IMR-90 (cell line): Measurements from ENCODE around the gene PDYN. TPM values are rescaled to one million over a fixed set of nuclear protein-coding genes. Genes with fewer than 3 reads are reported as not detected.

ENCODE experiments used
- ATAC-seq: fragments of 200-7000 bp; cut with Tn5 transposase; 2 replicates; pipeline ENCODE4 v1.9.1; 2020; ENCODE audit warnings: low read depth, mild to moderate bottlenecking, moderate library complexity
- BruUV-seq: library from RNA; stranded (reverse); fragments of 400-500 nt; replicated peaks from 2 replicates; lab custom pipeline; 2021; lab: Mats Ljungman, UMichigan
- CTCF ChIA-PET: fragments of 300-600 bp; formaldehyde crosslinking; extraction: SDS; loops from one replicate; lab custom pipeline; 2021; ENCODE audit warnings: antibody characterized with exemption; lab: Yijun Ruan, JAX
- POLR2A ChIA-PET: fragments of 300-600 bp; sonication (Branson Sonifier 250); formaldehyde crosslinking; loops from one replicate; lab custom pipeline; 2022; ENCODE audit warnings: antibody characterized with exemption; ENCODE audit not compliant: unreplicated experiment; lab: Charles Lee
- DNase-seq: peaks from one replicate; pipeline ENCODE4 v3.0.0; 2013
- H2AFZ ChIP-seq: replicated peaks from 2 replicates; pipeline ENCODE3; 2013; ENCODE audit warnings: low read length, mild to moderate bottlenecking; ENCODE audit not compliant: poor library complexity
- H2AK5ac ChIP-seq: 2 replicates; pipeline ENCODE4 v1.6.1; 2013; ENCODE audit warnings: low read depth, low read length, inconsistent platforms
- H2AK9ac ChIP-seq: replicated peaks from 2 replicates; pipeline ENCODE3; 2013; ENCODE audit warnings: mild to moderate bottlenecking, low read depth, low read length, moderate library complexity; ENCODE audit not compliant: poor library complexity
- H2BK120ac ChIP-seq: 2 replicates; pipeline ENCODE4 v1.6.1; 2013; ENCODE audit warnings: low read depth, low read length, inconsistent platforms
- H2BK15ac ChIP-seq: 3 replicates; pipeline ENCODE4 v1.6.1; 2013; ENCODE audit warnings: low read depth, low read length, inconsistent platforms
- H2BK20ac ChIP-seq: 2 replicates; pipeline ENCODE4 v1.6.1; 2013; ENCODE audit warnings: low read depth, mild to moderate bottlenecking, inconsistent platforms, low read length, moderate library complexity
- H2BK5ac ChIP-seq: 2 replicates; pipeline ENCODE4 v1.6.1; 2013; ENCODE audit warnings: mild to moderate bottlenecking, low read depth, low read length, inconsistent platforms; ENCODE audit not compliant: poor library complexity, severe bottlenecking
- H3K14ac ChIP-seq: replicated peaks from 2 replicates; pipeline ENCODE4 v1.6.1; 2013; ENCODE audit warnings: low read depth, low read length, inconsistent platforms
- H3K18ac ChIP-seq: 2 replicates; pipeline ENCODE4 v1.6.1; 2013; ENCODE audit warnings: low read depth, low read length, control low read depth
- H3K23ac ChIP-seq: 2 replicates; pipeline ENCODE4 v1.6.1; 2013; ENCODE audit warnings: low read depth, low read length, inconsistent platforms
- H3K27ac ChIP-seq: 2 replicates; pipeline ENCODE4 v1.5.1; 2013; ENCODE audit warnings: mild to moderate bottlenecking, control low read depth, low read length; ENCODE audit not compliant: insufficient read depth
- H3K27me3 ChIP-seq: 2 replicates; pipeline ENCODE4 v1.6.1; 2013; ENCODE audit warnings: low read length; ENCODE audit not compliant: control insufficient read depth, insufficient read depth
- H3K36me3 ChIP-seq: 2 replicates; pipeline ENCODE4 v1.6.1; 2013; ENCODE audit warnings: low read length, mixed read lengths; ENCODE audit not compliant: control insufficient read depth, insufficient read depth
- H3K4ac ChIP-seq: 2 replicates; pipeline ENCODE4 v1.6.1; 2013; ENCODE audit warnings: low read depth, low read length, inconsistent platforms
- H3K4me1 ChIP-seq: 2 replicates; pipeline ENCODE4 v1.6.1; 2013; ENCODE audit warnings: low read length, mixed read lengths; ENCODE audit not compliant: control insufficient read depth, insufficient read depth
- H3K4me2 ChIP-seq: 2 replicates; pipeline ENCODE4 v1.6.1; 2013; ENCODE audit warnings: low read depth, mild to moderate bottlenecking, control low read depth, low read length, moderate library complexity
- H3K4me3 ChIP-seq: 2 replicates; pipeline ENCODE4 v1.5.1; 2013; ENCODE audit warnings: low read depth, mild to moderate bottlenecking, control low read depth, low read length, moderate library complexity; ENCODE audit not compliant: insufficient read depth
- H3K56ac ChIP-seq: 2 replicates; pipeline ENCODE4 v1.6.1; 2013; ENCODE audit warnings: low read length, inconsistent platforms; ENCODE audit not compliant: insufficient read depth; ENCODE audit errors: extremely low read depth
- H3K79me1 ChIP-seq, 2 experiments: 2 replicates each; pipeline ENCODE4 v1.6.1; 2013; ENCODE audit warnings: low read length in 2 of 2, inconsistent platforms in 1 of 2, low read depth in 1 of 2
- H3K9ac ChIP-seq: 2 replicates; pipeline ENCODE4 v1.6.1; 2013; ENCODE audit warnings: low read depth, low read length, control low read depth
- H3K9me1 ChIP-seq: 2 replicates; pipeline ENCODE4 v1.6.1; 2013; ENCODE audit warnings: low read length, inconsistent platforms; ENCODE audit not compliant: insufficient read depth
- H3K9me3 ChIP-seq: 2 replicates; pipeline ENCODE4 v1.6.1; 2013; ENCODE audit warnings: low read length; ENCODE audit not compliant: control insufficient read depth, insufficient read depth
- H4K20me1 ChIP-seq: 2 replicates; pipeline ENCODE4 v1.6.1; 2013; ENCODE audit warnings: low read length, inconsistent platforms; ENCODE audit not compliant: insufficient read depth
- H4K5ac ChIP-seq: 2 replicates; pipeline ENCODE4 v1.6.1; 2013; ENCODE audit warnings: mild to moderate bottlenecking, low read depth, low read length, control low read depth
- H4K8ac ChIP-seq, 2 experiments: 2 replicates each; pipeline ENCODE4 v1.6.1; 2013; ENCODE audit warnings: low read depth in 2 of 2, low read length in 2 of 2, control low read depth in 1 of 2, inconsistent platforms in 1 of 2
- H4K91ac ChIP-seq: 2 replicates; pipeline ENCODE4 v1.6.1; 2013; ENCODE audit warnings: low read depth, low read length, inconsistent platforms; ENCODE audit not compliant: insufficient read depth
- CTCF ChIP-seq: conservative IDR thresholded peaks from 2 replicates; pipeline ENCODE4 v1.5.1; 2012; ENCODE audit warnings: mild to moderate bottlenecking, low read depth, low read length, improper control_type of control experiment
- ELK1 ChIP-seq: fragments of 150-350 bp; IDR thresholded peaks from 2 replicates; pipeline ENCODE4 v1.6.1; 2016; ENCODE audit warnings: low read depth, mild to moderate bottlenecking, low read length, moderate library complexity, borderline replicate concordance
- MAFK ChIP-seq: IDR thresholded peaks from 2 replicates; pipeline ENCODE4 v1.6.1; 2012; ENCODE audit warnings: low read depth, low read length, improper control_type of control experiment
- RCOR1 ChIP-seq: IDR thresholded peaks from 2 replicates; pipeline ENCODE4 v1.6.1; 2012; ENCODE audit warnings: mild to moderate bottlenecking, low read length, improper control_type of control experiment; ENCODE audit not compliant: insufficient replicate concordance
- WGBS, 2 experiments: methylation state at CpG; one replicate each; pipeline versions ENCODE4 v1.1.5 to v1.1.7; 2013; ENCODE audit warnings: missing lambda C conversion rate in 2 of 2; ENCODE audit not compliant: insufficient read length in 1 of 2; ENCODE audit errors: extremely low coverage in 2 of 2; 5-methylcytosine and 5-hydroxymethylcytosine counted together
- dilution Hi-C: fragments of 300-500 bp; cut with HindIII; formaldehyde crosslinking; loops from one replicate; pipeline ENCODE4 v1.14.3; 2018; ENCODE audit warnings: low sequenced_read_pairs; ENCODE audit not compliant: unreplicated experiment
- in situ Hi-C: fragments of 300-500 bp; cut with MboI; formaldehyde crosslinking; loops from 3 replicates; pipeline ENCODE4 v1.14.3; 2019; ENCODE audit warnings: low sequenced_read_pairs, inconsistent platforms, mixed read lengths
- intact Hi-C: fragments of 100-400 bp; cut with micrococcal nuclease; formaldehyde crosslinking; loops from 2 replicates; pipeline ENCODE4 v1.10.0; 2022
- polyA plus RNA-seq, 3 experiments: library from polyadenylated mRNA; depleted of rRNA; stranded (reverse); fragments of >200 nt; gene quantifications; 2 replicates each; pipeline ENCODE4 v1.2.3, GENCODE V29; 2012; ENCODE audit warnings: low replicate concordance in 1 of 3
- total RNA-seq: library from RNA; depleted of rRNA; stranded (reverse); fragments of >200 nt; gene quantifications from 2 replicates; pipeline ENCODE4 v1.2.3, GENCODE V29; 2012

PDYN gene
- total and polyA plus RNA-seq, 2 of the 4 experiments (the other 2 are of a cell fraction), result not detected

- Histone ChIP-seq H3K79me1 (no peaks in the 10 kb centered on the region), H3K9me3 (no peaks in the 10 kb centered on the region), H2BK15ac (no peak overlapping the region), H2BK5ac (no peak overlapping the region), H3K27me3 (peaks cover 71% of the 10 kb centered on the region), H3K9ac (no peak overlapping the region), H3K14ac (no peak overlapping the region), H2AK5ac (no peak overlapping the region), H3K4ac (no peak overlapping the region), H3K23ac (no peak overlapping the region), H2AFZ (no peak overlapping the region), H3K4me1 (peaks cover 2% of the 10 kb centered on the region), H3K27ac (no peak overlapping the region), H2BK120ac (no peak overlapping the region), H3K9me1 (no peaks in the 10 kb centered on the region), H2AK9ac (no peak overlapping the region), H4K8ac (no peak overlapping the region), H4K20me1 (no peaks in the 10 kb centered on the region), H3K36me3 (no peaks in the 10 kb centered on the region), H3K4me2 (peak overlapping the region; percentile 35; the same call in 1 of the 2 replicates), H3K4me3 (no peak overlapping the region), H2BK20ac (no peak overlapping the region), H4K5ac (no peak overlapping the region), H3K18ac (no peak overlapping the region), H3K56ac (no peak overlapping the region), H4K91ac (no peak overlapping the region)
- dilution Hi-C loops, result no loop called here
- ATAC-seq (no peak), DNase-seq (no peak)
- ChIA-PET POLR2A (no interaction called here), CTCF (interaction anchor here (1.2 kb wide), 1 partner anchor 46 kb away, joined by 3 read pairs; no protein-coding TSS in a partner anchor)
- TF ChIP-seq RCOR1, result no peak
- no peak for TF ChIP-seq ELK1
- no peak for TF ChIP-seq MAFK
- TF ChIP-seq CTCF, result no peak
- no TSS peak for BruUV-seq
- in situ Hi-C loops, result no loop called here
- intact Hi-C loops, result no loop called here
- no CpG with 5 or more reads among the region's 7 CpGs for WGBS, 2 experiments
Observed at GRCh38 chr20:1946442-1946761, 47.5 kb downstream of the PDYN start.
